GM20000 (cell line): ENCODE results near the gene SMOC2.

Experiments used
- DNase-seq: peaks from one replicate; pipeline ENCODE4 v3.0.0; 2012; ENCODE audit warnings: low spot score
- TF ChIP-seq, protein P1 (sequence below): IDR thresholded peaks from 2 replicates; pipeline ENCODE4 v1.5.1; 2012; ENCODE audit warnings: mild to moderate bottlenecking, control low read depth; ENCODE audit errors: extremely low read depth, missing control alignments

SMOC2 gene

DNA sequence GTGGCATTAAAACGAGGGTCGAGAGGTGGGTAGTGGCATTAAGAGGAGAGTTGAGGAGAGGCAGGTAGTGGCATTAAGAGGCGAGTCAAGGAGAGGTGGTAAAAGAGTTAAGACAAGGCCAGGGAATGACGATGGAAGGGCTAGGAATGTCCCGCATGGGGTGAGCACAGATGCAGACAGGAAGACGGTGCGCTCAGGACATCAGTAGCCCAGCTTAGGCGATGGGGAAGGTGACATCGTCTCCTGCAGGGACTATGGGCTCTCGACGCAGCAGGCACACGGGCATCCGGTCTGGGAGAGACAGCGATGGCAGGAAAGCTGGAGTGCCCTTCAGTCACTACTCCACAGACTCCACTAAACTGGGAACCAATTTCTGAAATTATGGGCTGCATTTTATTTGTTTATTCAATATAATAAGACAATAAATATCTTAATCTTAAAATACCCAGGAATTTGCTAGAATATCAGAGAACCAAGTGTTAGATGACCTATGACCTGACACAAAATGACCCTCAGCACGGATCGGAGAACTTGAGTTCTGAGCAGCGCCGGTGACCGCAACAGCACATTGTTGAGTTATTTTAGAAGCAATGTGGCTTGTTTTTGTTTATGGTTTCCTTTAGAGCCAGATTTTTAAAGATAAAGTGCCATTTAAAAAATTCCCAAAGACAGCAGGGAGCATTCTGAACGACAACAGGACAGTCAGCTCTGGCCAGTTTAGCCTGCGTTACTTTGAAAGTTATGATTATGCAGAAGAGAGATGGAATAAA is 177.7 kb downstream of the SMOC2 start:
- TF ChIP-seq, protein P1, sequence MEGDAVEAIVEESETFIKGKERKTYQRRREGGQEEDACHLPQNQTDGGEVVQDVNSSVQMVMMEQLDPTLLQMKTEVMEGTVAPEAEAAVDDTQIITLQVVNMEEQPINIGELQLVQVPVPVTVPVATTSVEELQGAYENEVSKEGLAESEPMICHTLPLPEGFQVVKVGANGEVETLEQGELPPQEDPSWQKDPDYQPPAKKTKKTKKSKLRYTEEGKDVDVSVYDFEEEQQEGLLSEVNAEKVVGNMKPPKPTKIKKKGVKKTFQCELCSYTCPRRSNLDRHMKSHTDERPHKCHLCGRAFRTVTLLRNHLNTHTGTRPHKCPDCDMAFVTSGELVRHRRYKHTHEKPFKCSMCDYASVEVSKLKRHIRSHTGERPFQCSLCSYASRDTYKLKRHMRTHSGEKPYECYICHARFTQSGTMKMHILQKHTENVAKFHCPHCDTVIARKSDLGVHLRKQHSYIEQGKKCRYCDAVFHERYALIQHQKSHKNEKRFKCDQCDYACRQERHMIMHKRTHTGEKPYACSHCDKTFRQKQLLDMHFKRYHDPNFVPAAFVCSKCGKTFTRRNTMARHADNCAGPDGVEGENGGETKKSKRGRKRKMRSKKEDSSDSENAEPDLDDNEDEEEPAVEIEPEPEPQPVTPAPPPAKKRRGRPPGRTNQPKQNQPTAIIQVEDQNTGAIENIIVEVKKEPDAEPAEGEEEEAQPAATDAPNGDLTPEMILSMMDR, result no peak
- DNase-seq, result no peak

DNA sequence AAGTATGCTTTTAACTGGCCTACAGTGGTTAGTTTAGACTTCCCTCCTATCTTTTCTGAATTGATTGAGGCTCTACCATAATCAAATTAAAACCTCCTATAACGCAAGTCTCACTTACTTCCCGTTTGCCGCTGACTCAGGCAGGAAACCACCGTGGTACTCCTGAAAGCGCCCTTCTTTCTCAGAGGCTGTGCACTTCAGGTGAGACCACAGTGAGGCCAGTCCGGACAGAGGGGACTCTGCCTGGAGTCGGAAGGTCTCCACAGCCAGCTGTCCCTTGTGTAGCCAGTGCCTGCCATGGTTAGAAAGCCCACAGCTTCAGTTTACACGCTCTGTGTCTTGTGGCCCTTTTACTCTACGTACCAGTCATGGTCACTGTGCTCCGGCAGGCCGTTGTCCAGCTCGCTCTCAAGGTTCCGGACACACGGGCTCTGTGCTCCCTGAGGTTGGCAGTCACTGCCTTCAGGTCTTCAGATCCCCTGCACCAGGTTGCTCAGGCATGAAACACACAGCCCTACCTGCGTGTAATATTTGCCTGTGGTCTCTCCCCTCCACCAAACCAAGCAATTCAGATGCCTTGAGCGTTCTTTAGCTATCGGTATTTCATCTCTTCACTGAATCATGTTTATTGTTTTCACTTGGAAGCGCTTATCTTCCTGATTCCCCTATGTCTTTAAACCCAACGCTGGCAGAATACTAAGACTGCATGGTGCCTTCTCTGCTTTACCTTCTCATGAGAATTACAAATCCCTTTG is 178.8 kb downstream of the SMOC2 start:
- DNase-seq, result no peak
- TF ChIP-seq, protein P1, result no peak

DNA sequence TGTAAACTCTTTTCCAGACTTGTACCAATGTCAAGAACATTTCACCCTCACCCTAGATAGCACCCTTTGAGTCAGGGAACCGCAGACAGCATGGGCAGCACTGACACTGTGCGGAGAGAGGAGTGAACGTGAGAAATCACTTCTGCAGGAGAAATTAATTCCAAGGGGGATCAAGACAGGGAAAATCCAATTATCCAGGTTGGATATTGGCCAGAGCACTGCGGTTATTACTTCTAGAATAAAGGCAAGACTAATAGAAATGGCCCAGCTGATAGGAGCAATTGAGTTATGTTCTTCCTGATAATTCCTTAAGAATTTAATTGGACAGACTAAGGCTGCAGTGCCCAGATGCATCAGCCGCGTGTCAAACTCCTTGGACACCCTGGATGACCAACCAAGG is 179.6 kb downstream of the SMOC2 start:
- DNase-seq, result no peak
- TF ChIP-seq, protein P1, result no peak

DNA sequence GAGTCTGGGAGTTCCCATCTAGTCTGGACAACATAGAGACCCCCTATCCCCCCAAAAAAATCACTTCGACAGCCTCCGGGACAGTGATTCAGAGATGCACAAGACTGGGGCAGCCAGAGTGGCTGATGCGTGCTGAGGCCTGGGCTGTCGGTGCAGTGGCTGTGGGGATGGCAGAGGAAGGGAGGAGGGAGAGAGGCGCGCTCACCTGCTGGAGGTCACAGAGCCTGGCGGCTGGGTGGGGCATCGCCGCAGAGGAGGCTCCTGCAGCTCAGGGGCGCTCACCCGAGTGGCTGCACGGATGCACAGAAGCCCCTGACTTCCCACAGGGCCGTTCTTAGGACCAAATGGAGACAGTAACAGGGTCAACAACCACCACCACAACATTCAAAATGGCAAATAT is 182.8 kb downstream of the SMOC2 start:
- TF ChIP-seq, protein P1, result no peak
- DNase-seq, result no peak

DNA sequence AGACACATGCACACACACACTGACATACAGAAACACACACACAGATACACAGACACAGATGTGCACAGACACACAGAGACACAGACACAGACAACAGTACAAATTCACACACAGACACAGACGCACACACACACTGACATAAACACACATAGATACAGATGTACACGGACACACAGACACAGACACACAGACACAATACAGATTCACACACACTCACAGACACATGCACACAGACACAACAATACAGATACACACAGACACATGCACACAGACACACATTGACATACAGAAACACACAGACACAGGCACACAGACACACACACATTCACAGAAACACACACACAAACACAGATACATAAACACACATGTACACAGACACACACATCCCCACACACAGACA is 183.6 kb downstream of the SMOC2 start:
- TF ChIP-seq, protein P1, result no peak
- DNase-seq, result no peak

DNA sequence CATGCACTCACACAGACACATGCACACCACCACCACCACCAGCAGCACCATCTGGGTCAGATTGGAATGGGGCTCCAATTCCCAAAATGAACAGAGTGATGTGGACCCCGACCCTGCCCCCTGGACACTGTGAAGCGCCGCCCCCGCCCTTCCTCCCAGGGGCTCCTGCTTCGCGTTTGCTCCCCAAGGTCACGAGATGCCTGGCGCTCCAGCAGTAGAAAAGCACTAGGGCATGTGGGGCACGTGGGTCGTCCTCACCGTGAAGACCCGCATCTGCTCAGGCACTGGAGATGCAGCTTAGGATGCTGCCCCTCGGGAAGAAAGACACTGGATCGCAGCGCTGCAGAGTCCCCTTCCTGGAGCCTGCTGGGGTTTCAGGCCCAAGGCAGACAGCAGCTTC is 184.0 kb downstream of the SMOC2 start:
- TF ChIP-seq, protein P1, result no peak
- no peak for DNase-seq

DNA sequence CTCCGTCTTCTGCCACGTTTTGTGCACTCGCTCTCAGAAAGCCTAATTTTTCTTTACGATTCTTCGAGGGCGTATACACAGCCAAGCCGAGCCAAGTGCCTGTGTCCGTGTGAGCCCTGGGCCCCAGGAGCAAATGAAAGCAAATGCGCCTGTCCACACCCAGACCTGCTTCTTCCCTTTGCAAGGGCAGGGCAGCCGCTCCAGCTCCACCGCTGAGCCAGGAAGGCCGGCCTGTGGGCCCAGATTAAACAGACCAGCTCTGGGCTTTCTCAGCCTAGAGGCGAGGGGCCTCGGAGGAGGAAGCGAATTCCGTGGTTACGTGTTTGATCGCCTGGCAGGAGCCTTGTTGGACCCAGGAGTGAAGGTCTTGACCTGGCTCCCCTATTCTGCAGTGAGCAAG is 184.6 kb downstream of the SMOC2 start:
- no peak for DNase-seq
- TF ChIP-seq, protein P1, result no peak
